NCI-H2107 treated with DMSO at 0.1 percent for 48 hours (cell line): ENCODE data around the gene IDH1.
"Not testable (repeated sequence)": the region's sequence is repeated elsewhere in the genome, so short reads cannot be mapped to it uniquely, and the experiment has no call there.

Experiments
- DNase-seq: peaks from one replicate; lab custom pipeline; 2025; ENCODE audit not compliant: unreplicated experiment; lab: John Stamatoyannopoulos, UW

The IDH1 gene

DNA sequence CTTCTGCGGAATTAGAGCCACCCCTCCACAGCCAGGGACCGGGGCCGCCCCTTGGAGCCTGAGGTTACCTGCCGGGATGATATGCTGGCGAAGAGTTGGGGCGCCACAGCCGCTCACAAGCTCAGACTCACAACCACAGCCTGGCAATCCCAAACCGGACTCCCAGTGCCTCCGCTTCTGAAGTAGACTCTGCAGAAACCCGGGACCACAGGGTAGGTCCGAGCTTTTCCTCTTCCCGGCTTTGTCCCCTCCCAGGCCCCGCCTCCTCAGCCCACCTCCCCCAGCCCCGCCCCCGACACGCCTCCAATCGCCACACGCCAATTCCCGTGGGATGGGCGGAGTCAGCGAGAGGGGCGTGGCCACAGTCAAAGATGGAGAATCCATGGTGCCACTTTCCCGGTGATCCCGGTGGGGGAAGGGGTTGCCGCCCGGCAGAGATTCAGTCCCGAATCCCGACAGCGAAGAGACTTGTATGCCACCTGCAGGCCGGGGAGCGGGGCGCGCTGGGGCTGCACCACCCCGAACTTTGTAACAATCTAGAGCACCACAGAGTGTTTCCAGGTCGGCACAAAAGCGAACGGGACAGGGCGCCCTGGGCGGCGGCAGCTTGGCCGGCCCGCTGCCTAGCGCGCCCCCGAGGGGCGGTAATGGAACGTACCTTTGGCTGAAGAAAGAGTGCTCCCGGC, at the start of gene IDH1:
IDH1 (minus strand) TSS at position 201 of the 686 bp plus-strand sequence. CDS start 3,520 bp downstream, outside the sequence.
- peak; percentile 81 for DNase-seq

DNA sequence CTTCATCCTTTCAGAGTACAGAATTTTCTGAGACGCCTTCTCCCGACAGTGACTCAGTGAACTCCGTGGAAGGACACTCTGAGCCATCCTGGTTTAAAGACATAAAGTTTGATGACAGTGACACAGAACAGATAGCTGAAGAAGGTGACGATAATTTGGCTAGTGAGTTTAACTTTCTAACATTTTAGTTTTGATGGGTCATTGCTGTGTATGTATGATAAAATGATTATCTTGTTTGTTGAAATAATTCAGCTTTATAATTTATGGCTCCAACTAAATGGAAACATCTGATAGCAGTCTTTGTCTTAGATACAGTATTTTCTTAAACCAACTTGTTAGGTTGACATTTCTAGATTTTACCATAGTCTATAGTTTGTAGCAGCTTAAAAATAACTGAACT, 49.3 kb upstream of the IDH1 start:
- no peak for DNase-seq

DNA sequence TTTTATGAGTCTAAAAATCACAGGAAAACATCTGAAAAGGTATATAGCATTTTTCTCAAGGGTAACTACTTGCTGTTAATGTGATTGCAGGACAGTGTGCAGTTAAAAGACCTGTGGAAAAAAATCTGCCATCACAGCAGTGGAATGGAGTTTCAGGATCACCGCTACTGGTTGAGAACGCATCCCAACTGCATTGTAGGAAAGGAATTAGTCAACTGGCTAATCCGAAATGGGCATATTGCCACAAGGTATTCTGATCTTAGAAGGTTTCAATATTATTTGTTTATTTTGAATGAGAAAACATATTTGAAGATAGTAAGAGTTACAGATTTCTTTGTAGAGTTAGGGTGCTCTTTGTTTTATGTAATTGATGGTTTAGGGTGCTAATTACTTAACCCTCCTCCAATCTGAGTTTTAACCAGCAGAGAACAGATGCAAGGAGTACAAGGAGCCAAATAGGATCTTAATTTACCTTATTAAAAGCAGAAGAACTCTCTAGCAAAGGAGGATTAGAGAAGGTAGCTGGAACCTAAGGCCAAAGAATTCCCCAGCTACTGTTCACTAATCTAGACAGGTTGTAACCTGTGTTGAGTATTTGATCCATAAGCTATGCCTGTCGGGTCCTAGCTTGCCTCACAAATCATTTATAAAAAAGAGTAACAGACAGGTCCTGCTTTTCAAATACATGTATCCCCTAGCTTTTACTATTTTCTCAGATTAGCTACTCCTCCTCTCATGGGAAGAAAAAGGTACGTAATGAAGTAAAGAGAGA, 46.2 kb upstream of the IDH1 start:
- DNase-seq = no peak

DNA sequence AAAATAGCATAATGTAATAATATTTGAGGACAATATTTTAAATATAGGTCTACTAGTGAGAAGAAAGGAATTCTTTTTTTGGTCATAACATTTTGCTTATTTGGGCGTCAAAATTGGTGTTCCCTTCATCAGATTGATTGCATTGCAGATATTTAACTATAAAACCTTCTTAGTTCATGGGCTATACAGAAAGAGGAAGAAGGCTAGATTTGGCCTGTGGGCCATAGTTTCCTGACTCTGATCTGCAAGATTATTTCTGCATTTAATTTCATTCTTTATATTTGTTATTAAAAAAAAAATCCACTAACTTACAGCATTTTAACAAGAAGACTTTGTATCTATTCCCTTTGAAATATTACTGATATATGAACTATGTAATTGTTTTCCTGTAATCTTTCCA, 43.1 kb upstream of the IDH1 start:
- no peak for DNase-seq

DNA sequence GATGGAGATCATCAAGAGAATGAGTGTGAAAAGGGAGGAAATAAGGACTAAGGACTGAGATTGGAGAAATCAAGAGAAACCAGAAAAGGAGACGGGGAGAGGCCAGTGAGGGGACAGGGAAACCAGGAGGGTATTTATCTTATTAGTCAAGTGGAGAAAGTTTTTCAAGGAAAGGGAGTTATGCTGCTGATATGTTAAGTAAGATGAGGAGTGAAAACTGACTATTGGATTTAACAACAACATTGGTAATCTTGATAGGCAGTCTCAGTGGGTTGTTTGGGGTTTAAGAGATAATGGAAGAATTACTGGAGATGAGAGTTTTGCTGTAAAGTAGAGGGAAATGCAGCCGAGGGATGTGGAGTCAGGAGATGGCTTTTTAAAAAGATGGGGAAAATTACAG, 41.7 kb upstream of the IDH1 start:
- DNase-seq = no peak

DNA sequence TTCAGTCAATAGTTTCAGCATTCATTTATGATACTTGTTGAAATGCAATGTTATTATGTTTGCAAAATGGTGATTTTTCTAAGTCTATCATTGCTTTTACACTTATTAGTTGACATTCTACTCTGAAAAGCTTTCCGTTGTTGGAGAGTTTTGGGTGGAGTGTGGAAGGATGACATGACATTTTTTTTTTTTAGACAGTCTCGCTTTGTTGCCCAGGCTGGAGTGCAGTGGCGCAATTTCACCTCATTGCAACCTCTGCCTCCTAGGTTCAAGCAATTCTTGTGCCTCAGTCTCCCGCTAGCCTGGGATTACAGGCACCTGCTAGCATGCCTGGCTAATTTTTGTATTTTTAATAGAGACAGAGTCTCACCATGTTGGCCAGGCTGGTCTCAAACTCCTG, 41.0 kb upstream of the IDH1 start:
- DNase-seq = no peak

DNA sequence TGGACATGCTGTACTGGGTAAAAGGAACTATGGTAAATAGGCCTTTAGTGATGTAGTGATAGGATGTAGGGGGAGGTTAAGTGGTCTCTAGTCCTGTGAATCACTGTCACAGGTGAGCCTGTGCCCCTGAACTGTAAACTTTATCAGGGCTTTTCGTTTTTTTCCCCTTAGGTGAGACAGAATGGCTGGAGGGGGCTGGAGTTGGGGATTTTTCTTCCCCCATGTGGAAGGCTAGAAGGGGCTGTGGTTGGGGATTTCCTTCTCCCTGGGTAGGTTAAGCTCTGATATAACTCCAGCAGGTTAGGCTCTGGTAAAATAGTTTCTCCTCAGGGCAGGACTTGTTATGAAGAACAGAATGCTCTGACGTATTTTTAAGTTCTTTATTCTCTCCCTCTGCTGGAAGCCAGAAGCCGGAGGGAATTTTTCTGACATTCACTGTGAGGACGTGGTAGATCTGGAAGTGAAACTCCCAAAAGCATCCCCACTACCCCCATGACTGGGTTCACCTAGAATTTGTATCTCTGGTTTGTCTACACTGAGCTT, 39.7 kb upstream of the IDH1 start:
- no peak for DNase-seq

DNA sequence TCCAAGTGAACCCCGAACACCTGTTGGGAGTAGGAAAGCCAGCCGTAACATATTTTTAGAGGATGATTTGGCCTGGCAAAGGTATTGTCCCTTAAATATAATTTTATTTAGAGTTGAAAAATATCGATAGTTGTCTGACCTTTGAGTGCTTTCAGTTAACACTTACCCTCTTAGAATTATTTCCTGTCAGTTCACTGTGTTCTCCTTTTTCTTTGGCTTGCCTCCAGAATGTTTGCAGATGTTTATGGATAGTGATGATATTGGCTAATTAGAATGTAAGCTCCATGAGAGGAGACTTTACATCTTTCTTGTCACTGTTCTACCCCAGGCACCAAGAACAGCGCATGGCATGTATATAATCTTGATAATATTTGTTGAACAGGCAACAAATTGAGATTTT, 31.0 kb upstream of the IDH1 start:
- no peak for DNase-seq

DNA sequence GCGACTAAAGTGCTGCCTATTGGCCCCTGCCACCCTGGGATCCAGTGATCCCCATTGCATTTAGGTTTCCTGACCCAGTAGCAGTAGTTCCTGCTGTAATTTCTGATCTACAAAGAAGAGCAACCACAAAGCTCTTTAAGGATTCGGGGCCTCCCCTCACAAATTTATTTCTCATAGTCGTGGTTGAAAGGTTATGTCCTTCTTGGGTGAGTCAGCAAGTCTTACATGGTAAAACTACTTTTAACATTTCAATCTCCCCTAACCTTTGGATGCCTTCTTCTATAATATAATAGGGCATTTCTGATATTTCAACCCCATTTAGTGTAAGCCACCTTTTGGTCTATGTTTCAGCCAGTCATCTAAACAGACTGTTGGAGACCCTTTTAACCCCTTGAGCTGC, 26.1 kb upstream of the IDH1 start:
- DNase-seq = no peak

DNA sequence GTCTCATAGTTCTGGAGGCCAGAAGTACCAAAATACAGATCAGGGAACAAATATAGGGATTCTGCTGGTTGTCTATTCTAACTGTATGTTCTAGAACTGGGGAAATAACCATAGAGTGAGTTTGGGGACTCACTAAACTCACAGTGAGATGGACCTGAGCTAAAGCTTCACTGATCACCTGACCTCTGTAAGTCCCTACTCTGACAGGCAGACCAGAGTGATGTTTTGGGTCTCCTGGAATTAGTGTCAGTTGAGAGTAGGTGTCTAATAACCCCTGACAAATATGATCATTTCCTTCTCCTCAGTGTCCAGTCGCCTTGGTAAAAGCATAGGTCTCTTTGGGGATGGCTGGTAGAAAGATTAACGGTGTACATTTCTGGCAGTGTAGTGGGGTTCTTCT, 25.4 kb upstream of the IDH1 start:
- no peak for DNase-seq

DNA sequence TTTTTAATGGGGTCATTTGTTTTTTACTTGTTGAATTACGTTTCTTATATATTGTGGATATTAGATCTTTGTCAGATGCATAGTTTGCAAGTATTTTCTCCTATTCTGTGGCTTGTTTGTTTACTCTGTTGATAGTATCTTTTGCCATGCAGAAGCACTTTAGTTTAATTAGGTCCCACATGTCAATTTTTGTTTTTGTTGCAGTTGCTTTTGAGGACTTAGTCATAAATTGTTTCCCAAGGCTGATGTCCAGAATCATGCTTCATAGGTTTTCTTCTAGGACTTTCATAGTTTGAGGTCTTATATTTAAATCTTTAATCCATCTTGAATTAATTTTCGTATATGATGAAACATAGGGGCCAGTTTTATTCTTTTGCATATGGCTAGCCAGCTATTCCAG, 24.4 kb upstream of the IDH1 start:
- no peak for DNase-seq

DNA sequence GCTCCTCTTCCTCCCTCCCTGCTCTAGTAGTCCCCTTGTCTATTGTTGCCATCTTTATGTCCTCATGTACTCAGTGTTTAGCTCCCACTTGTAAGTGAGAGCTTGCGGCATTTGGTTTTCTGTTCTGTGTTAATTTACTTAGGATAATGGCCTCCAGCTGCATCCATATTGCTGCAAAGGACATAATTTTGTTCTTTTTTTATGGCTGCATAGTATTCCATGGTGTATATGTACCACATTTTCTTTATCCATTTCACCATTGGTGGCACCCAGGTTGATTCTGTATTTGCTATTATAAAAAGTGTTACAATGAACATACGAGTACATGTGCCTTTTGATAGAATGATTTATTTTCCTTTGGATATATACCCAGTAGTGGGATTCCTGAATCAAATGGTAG, 23.7 kb upstream of the IDH1 start:
- no peak for DNase-seq

DNA sequence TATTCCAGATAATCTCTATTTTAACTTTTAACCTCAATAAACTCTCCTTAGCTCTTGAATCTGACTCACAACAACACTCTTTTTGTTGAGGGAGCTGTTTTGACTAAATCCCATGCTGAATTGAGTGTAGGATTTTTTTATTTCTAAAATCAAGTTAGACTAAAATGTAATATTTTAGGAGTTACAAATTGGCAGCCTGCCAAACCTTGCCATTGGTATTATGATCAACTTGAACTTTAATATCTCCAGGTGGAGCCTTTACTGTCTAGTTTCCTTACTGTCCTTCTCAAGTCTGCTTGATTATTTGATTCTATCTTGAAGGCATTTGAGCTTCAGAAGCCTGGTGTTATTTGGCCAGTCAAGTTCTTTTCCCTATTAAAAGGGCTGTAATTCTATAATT, 19.9 kb upstream of the IDH1 start:
- no peak for DNase-seq

DNA sequence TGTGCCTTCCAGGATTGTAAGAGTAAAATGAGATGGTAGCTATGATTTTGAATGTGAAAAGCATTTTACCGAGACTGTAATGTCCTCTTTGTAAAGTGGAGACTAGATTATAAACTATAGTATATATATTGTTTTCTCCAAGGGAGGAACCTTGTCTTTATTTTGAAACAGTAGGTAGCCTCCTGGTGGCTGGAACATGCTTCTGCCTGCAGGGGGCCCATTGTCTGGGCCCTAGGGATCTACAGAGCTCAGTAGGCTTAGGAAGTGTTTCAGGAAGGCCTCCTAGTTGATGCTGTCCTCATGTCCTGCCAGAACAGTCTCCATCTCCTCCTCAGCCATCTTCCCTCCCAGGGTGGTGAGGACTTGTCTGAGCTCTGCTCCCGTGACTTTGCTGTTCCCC, 14.2 kb upstream of the IDH1 start:
- no peak for DNase-seq

DNA sequence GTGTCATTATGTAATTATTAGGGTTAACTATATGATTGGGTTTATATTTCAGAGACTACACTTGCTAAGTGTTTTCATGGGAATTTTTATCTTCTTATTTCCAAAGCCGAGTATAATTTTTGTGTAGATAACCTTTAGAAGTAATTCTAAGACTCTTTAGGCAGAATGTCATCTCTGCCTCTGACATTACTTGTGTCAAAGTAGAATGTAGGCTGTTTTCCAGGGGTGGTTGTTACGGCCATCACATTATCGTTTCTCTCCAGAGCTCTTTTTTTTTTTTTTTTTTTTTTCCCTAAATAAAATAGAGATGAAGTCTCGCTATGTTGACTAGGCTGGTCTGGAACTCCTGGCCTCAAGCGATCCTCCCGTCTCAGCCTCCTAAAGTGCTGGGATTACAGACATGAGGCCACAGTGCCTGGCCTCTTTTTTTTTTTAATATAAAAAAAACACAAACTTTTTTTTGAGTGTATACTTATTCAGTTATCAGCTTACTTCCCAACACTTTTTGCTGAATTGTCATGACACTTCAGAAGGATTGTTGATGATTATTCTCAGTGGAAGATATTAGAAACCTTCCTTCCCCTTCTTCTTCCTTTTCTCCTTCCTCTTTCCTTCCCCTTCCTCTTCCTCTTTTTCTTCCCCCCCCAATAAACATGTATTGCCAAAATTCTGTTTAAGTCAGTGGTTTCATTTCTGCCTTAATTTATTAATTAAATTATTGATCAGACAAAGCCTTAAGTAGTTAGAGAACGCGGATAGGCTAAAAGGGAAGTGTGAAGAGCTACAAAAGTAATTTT, 13.5 kb upstream of the IDH1 start:
- no peak for DNase-seq

DNA sequence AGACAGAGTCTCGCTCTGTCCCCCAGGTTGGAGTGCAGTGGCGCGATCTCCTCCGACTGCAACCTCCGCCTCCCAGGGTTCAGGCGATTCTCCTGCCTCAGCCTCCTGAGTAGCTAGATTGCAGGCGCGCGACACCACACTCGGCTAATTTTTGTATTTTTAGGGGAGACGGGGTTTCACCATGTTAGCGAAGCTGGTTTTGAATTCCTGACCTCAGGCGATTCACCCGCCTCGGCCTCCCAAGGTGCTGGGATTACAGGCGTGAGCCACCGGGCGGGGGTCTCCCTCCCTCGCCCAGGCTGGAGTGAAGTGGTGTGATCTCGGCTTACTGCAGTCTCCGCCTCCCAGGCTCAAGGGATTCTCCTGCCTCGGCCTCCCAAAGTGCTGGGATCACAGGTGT, 12.7 kb upstream of the IDH1 start:
- DNase-seq = not testable (repeated sequence)

DNA sequence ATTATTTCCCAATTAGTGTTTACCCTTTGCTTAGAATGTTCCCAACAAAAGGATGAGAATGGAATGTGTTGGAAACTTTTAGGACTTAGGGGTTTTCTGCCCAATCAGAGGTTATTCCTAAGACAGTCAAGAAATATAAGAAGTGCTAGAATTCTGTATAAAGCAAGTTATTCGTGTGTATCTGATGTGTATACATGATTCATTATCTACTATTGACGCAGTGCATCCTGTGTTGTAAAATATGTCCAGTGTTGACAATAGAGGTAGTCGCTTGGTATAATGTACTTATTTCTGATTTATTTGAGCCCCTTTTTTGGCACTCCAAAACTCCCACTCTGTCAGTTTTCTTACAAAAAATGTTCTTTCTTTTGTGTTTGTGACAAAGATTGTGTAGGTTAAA, 12.1 kb upstream of the IDH1 start:
- DNase-seq = no peak

DNA sequence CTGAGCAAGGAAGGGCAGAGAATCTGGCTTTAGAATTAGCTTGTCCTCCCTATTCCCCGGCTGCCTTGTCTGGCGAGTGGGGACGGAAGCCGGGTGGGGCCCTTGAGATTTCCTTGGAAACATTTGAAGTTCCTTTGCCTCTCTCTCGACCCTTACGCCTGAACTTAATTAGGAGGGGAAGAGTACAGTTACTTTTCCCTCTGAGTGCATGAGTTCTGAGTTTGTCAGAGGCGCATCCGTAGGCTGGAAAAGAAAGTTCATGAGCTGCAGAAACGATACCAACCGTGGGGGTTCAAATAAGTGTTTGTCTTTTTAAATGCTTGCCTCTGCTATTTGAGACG, 11.7 kb upstream of the IDH1 start:
- DNase-seq = no peak

DNA sequence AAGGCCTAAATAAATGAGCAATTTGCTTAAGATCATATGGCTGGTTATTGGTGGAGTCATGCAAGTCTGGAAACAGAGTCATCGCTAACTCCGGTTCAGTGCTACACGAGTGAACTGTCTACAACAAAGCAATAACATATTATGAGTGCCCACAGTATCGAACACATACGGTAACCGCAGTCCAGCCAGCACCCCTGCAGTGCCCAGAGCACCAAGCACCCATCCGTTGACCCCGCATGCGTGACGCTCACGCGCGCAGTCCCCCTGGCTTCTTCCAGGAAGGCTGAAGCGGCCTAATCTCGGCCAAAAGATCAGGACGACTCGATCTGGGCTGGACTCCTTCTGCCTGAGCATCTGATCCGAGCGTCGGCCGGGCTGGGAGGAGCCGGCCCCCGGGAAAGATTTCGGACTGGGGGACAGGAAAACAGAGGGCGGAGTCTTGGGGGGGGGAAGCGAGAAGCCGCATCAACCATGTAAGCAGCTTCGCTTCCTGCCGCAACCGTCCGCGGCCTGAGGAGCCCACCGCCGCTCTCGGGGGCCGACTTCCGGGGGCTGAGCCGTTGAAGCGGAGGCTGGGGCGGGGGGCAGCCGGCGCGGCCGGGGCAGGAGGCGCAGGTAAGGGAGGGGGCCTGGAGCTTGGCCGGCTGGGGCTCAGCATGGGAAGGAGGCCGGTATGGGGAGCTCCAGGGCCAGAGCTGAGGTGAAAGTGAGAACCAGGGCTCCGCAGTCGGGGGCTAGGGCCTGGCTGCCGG, 11.1 kb upstream of the IDH1 start, which contains the start of gene PIKFYVE:
PIKFYVE (plus strand) TSS at position 455 of the 752 bp plus-strand sequence. CDS start 5,265 bp downstream, outside the sequence.
- peak; percentile 88 for DNase-seq

DNA sequence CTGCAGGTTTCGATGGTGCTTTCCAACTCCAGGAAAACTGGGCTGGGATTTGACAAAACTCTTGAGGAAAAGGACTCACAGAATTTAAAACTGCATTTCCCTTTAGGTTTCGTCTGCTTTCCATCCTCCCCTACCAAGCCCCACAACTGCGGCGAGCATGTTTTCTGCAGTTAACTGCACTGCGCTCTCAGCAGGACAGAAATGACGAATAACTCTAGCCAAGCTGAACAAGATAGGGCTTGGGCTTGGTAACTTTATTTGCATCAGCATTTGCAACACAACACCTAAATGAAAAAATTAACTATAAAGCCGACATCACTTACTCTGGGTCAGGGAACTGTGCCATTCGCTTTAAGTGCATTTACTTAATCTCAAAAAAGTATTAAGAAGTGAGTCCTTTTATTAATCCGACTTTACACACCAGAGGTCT, 10.5 kb upstream of the IDH1 start:
- peak; percentile 16 for DNase-seq
